ENCODE measurements around the gene FGD2. TPM values are rescaled to one million over a fixed set of nuclear protein-coding genes. Genes with fewer than 3 reads are reported as not detected.
A peak's percentile ranks its signal among the peaks of the same experiment; 100 is the strongest.

The FGD2 gene
- total RNA-seq, 1 experiment from 2014 or later = 0.13 TPM

GRCh38 chr6:36964349-36964748, 41.1 kb upstream of the FGD2 start:
- Histone ChIP-seq H4K20me1 (ENCODE audit: control insufficient read depth, insufficient read depth, insufficient read length) (no peaks in the 10 kb centered on the region), H2AFZ (ENCODE audit: low read length) (no peak overlapping the region), H3K4ac (ENCODE audit: low read depth, low read length) (no peak overlapping the region), H3K27me3 (ENCODE audit: insufficient read depth, low read length) (no peaks in the 10 kb centered on the region), H4K8ac (replicated peaks; ENCODE audit: insufficient read length, low read depth, low read length) (no peak overlapping the region), H4K91ac (ENCODE audit: insufficient read length, low read depth, low read length) (no peak overlapping the region), H3K14ac (ENCODE audit: insufficient read depth, low read length) (no peak overlapping the region), H2BK5ac (ENCODE audit: insufficient read length, low read length) (no peak overlapping the region), H3K4me2 (ENCODE audit: insufficient read depth, insufficient read length, low read length) (no peak overlapping the region), H2BK120ac (ENCODE audit: low read depth, low read length, poor library complexity, severe bottlenecking) (no peak overlapping the region), H4K5ac (ENCODE audit: insufficient read length, low read depth, low read length) (no peak overlapping the region), H3K23me2 (ENCODE audit: insufficient read length, low read depth, low read length, poor library complexity, severe bottlenecking) (no peaks in the 10 kb centered on the region), H3K27ac (ENCODE audit: insufficient read length, low read depth, low read length) (no peak overlapping the region), H3K79me2 (ENCODE audit: insufficient read depth, low read length) (no peaks in the 10 kb centered on the region), H2BK15ac (ENCODE audit: low read depth, low read length) (no peak overlapping the region), H2AK5ac (ENCODE audit: insufficient read length, low read length) (no peak overlapping the region), H3K9ac (ENCODE audit: extremely low read depth, insufficient read length, low read length) (no peak overlapping the region), H3K18ac (ENCODE audit: insufficient read length, low read depth, low read length) (no peak overlapping the region), H2BK12ac (ENCODE audit: insufficient read length, low read depth, low read length) (no peak overlapping the region), H3K56ac (ENCODE audit: insufficient read length, low read depth, low read length) (no peak overlapping the region), H3K4me1 (ENCODE audit: insufficient read depth, low read length) (no peaks in the 10 kb centered on the region), H2BK20ac (ENCODE audit: low read depth, low read length, poor library complexity, severe bottlenecking) (no peak overlapping the region), H3T11ph (ENCODE audit: low read length) (no peak overlapping the region), H3K23ac (ENCODE audit: insufficient read length, low read depth, low read length) (no peak overlapping the region), H3K79me1 (ENCODE audit: insufficient read depth, low read depth, low read length, poor library complexity, severe bottlenecking) (no peaks in the 10 kb centered on the region), H3K9me3 (ENCODE audit: control insufficient read depth, low read depth, low read length) (no peaks in the 10 kb centered on the region)
- Mint-ChIP-seq H3K4me3 (no peak overlapping the region), H3K27ac (peak overlapping the region in 1 of 3 experiments; percentile 75; a peak in 2 of 7 replicates), H3K27me3 (ENCODE audit: low read depth) (no peaks in the 10 kb centered on the region), H3K36me3 (ENCODE audit: insufficient read depth in 1 of 3, low read depth in 3 of 3) (peaks cover 12 to 29% (median 16%) of the 10 kb centered on the region in 3 experiments; a peak in 6 of 7 replicates), H3K4me1 (peaks cover 17% of the 10 kb centered on the region in 2 experiments), H3K9me3 (no peaks in the 10 kb centered on the region)
- WGBS (ENCODE audit: extremely low coverage, insufficient read length, low lambda C conversion rate) = no CpG with 5 or more reads among the region's 6 CpGs
- no peak for DNase-seq
- TF ChIP-seq CTCF (conservative IDR thresholded peaks at IDR 0.05) = no peak
